HG03139 (cell line): ENCODE results near the gene ATXN1.
"Not testable (repeated sequence)": the region's sequence is repeated elsewhere in the genome, so short reads cannot be mapped to it uniquely, and the experiment has no call there.

Experiments
- ATAC-seq: cut with Tn5 transposase; IDR thresholded peaks from one replicate; pipeline ENCODE4 v1.9.1; 2021; ENCODE audit not compliant: unreplicated experiment

Gene ATXN1

DNA sequence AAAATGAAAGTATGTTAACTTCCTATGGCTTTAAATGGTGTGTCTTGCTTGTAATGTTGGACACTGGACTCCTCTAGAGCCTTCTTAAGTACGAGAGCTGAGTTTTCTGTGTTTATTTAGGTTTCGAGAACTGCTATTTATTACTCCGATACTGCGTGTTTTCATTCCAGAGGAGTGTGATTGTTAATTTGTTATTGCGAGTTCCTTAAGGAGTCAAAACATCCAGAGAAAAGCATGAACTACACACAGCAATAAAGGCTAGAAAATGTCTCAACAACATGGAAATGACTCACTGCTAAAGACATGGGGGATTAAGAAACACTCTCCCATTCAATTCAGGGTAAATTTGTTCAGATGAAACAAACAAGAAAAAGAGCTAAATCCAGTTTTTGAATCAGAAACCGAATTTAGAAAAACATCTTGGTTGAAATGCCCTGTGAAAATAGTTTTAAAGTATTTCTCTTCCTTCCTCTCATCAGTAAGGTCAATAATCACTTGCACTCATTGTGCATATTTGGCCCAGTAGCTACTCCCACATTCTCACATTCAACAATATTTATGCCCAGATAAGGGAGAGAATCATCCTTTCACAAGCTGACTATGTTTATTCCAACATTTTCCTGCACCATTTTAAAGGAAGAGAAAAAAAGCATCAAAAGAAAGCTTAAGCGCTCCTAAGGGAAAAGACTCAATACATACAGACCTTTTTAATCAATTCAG lies 36.0 kb downstream of the ATXN1 start:
- no peak for ATAC-seq

DNA sequence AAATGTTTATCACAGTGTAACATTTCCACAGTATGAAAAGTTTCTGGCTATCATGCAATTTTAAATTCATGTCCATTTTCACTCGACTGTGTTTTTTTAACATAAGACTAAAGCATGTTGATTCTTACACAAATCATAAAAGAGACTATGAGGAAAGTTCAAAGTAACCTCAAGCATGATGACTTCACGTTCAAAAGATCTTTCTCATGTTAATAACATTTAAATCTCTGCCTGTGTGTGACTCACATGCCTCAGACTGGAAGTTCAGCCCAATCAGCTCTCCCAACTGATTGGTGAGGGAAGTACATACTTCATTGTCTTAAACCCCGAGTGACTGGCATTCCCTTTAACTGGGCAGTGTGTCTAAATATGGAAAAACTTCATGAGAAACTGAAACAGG lies 37.4 kb downstream of the ATXN1 start:
- ATAC-seq = no peak

- no peak for ATAC-seq
These were observed 37.9 kb downstream of the ATXN1 start for GRCh38 chr6:16723402-16723801.

DNA sequence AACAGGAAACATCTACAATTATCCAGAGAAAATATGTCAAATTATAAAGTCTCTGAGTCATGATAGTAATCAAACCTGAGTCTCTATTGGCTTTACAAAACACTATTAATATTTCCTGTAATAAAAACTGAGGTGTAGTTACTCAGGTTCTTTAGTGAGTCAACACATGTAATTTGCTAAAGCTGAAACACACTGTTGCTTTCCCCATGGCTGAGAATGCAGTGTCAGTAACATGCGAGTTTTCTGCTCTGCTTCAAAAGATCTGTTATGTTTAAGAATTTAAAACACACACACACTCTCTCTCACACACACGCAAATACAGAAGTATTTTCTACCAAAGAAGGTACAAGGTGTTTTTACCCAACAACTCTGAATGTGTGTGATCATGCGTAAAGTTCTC lies 38.6 kb downstream of the ATXN1 start:
- ATAC-seq = no peak

- ATAC-seq = no peak
These were observed 39.3 kb downstream of the ATXN1 start for GRCh38 chr6:16721977-16722376.

DNA sequence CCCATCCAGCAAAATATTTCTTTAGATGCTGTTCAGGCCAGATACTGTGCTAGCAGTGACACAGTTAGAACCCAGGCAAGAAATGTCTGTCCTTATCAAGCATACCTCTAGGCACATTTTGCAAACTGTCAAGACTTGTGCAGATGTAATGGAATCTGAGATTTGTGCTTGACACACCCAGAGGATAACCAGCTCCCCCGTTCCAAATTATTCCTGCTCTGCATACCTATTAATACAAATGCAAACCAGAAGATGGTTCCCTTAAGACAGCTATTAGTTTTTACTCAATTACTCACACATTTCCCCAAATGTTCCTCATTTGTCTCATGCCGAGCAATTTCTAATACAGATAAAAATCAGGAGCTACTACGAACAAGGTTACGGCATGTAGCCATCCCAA lies 40.4 kb downstream of the ATXN1 start:
- no peak for ATAC-seq

- no peak for ATAC-seq
These were observed 41.8 kb downstream of the ATXN1 start for GRCh38 chr6:16719488-16719887.

DNA sequence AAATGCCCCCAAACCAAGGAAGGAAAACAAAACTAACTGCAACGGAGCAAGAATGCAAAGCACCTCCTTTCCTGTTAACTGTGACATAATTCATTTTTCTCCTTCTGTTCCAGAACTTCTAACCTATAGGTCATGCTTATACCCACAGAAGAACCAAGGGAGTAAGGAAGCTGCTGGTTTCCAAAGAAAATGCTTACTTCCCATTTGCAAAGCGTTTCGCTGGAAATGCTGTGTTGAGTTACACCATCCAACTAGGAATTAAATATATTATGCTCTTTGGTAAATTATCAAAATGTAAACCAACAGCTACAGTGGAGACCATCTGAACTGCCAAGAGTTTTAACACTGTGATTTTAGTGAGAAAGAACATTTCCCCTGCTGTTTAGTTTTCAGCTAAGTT lies 42.9 kb downstream of the ATXN1 start:
- ATAC-seq = no peak

DNA sequence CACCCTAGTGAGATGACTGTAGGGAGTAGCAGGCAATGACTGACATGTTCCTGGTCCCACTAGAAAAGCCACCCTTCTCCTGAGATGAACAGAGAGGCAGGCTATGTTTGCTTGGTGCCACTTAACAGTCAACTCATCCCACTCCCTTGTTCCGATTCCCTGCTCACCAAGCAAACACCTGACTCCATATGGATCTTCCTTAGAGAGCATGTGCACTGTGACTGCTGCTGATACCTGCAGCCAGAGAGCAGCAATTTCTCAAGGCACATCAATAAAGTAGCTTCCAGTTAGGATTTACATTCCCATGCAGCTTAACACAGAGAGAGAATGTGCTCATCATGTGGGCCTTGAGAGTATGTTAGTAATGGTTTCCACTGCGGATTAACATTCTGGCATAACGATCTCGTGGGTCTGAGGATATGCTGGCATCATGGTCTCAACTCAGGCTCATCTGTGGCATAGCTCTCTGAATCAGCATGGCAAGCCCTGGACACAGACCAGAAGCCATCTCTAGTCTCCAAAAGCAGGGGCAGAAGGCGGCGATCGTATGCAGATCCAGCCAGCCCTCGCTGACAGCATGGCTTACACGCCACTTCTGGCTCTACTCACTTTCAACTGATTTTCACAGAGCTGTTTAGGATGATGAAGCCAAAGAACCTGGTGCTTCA lies 43.9 kb downstream of the ATXN1 start:
- no peak for ATAC-seq

- no peak for ATAC-seq
These were observed 44.9 kb downstream of the ATXN1 start for GRCh38 chr6:16716321-16716858.

- ATAC-seq = no peak
These were observed 47.7 kb downstream of the ATXN1 start for GRCh38 chr6:16713597-16713996.

GRCh38 chr6:16712931-16713484 lies 48.3 kb downstream of the ATXN1 start:
- ATAC-seq = peak; percentile 30

GRCh38 chr6:16712255-16712930 lies 48.9 kb downstream of the ATXN1 start:
- peak; percentile 60 for ATAC-seq

DNA sequence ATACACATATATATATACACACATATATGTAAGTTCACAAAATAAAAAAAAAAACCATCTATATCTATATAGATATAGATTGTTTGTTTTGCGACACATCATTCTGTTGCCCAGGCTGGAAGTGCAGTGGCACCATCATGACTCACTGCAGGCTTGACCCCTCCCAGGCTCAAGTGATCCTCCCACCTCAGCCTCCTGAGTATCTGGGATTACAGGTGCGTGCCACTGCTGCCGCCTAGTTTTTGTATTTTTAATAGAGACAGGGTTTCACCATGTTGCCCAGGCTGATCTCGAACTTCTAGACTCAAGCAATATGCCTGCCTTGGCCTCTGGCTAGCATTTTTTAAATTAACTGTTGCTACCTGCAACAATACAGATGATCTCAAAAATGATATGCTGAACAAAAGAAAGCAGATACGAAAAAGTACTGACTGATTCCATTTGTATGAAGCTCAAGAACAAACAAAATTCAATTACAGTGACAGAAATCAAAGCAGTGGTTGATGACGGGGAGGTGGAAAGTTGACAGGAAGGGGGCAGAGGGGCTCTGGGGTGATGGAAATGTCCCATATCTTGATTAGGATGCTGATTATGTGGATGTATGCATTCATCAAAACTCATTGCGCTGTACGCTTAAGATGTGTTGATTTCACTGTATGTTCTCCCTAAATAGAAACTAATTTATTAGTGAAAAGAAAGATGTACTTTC lies 49.6 kb downstream of the ATXN1 start:
- ATAC-seq = no peak

GRCh38 chr6:16706911-16707783 lies 54.1 kb downstream of the ATXN1 start:
- ATAC-seq = no peak

GRCh38 chr6:16706491-16706890 lies 54.8 kb downstream of the ATXN1 start:
- not testable (repeated sequence) for ATAC-seq

DNA sequence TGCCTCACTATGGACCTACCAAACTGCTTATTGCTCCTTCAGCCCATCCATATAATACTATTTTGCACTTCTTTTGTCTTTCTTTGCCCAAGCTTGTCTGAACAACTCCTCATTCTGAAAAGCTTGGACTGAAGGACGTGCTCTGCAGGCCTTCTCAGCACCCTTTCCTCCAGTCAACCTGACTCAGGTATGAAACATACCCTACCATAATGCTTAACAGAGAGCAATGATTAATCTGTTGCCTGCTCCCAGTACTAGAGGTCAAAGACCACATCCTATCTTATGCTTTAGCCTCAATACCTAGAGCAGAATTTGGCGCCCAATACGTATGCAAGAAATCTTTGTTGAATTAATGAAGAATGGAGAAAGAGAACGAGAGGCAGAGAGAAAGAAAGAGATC lies 55.2 kb downstream of the ATXN1 start:
- ATAC-seq = no peak

DNA sequence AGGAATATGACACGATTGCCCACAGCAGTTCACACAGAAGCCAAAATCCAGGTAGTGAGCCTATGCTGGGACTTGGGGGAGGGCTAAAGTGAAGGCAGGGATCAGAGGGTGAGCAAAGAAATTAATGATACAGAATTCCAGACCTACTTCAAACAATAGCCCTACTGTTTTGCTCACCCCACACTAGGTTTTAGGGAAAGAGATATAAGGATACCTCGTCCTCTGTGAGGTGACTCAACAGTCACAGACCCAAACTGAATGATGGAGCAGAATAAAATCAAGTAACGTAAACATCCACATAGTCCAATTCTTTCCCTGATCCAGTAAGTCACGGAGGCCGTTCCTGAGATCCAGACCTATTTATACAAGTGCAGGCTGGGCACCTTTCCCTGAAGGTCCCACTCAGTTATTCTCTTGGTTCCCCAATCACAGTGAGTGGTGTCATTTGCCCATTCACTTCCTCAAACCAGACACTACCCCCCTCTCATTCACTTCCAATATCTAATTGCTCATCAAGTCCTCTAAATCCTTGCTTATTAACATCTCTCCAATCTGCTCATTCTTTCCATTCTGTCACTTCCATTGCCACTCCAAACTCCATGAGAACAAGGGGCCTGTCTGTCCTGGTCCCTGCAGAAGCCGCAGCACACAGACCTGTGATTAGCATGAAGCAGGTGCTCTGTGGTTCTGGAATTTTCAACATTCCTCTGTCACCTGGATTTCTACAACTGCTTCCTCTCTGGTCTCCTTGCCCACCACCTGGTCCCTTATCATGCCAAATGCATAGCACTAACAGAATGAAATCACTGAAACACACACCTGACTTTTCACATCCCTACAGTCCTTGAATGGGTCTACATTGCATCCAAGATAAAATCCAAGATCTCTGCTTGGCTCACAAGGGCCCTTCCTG lies 55.9 kb downstream of the ATXN1 start:
- ATAC-seq = no peak
